ENCODE measurements around the gene C2CD2.
A peak's percentile ranks its signal among the peaks of the same experiment; 100 is the strongest.

C2CD2 gene

GRCh38 chr21:41903559-41904351 lies 50.1 kb downstream of the C2CD2 start:
- no peak for DNase-seq

GRCh38 chr21:41902946-41903345 lies 50.9 kb downstream of the C2CD2 start:
- no peak for DNase-seq

- no peak for DNase-seq
Observed at GRCh38 chr21:41901782-41902181, 52.0 kb downstream of the C2CD2 start.

GRCh38 chr21:41901099-41901498 lies 52.7 kb downstream of the C2CD2 start:
- no peak for DNase-seq

- no peak for DNase-seq
Observed at GRCh38 chr21:41900401-41900800, 53.4 kb downstream of the C2CD2 start.

GRCh38 chr21:41899426-41900202 lies 54.2 kb downstream of the C2CD2 start:
- DNase-seq: peak in 1 of 2 experiments; percentile 3

- no peak for DNase-seq
Observed at GRCh38 chr21:41898998-41899397, 54.8 kb downstream of the C2CD2 start.

GRCh38 chr21:41897700-41898099 lies 56.1 kb downstream of the C2CD2 start:
- DNase-seq: no peak

- DNase-seq: no peak
Observed at GRCh38 chr21:41897047-41897669, 56.7 kb downstream of the C2CD2 start.

- DNase-seq: peak; percentile 25 to 34
Observed at GRCh38 chr21:41895643-41896493, 58.0 kb downstream of the C2CD2 start.

- DNase-seq: no peak
Observed at GRCh38 chr21:41894922-41895557, 58.8 kb downstream of the C2CD2 start.

GRCh38 chr21:41894511-41894910 lies 59.3 kb downstream of the C2CD2 start:
- no peak for DNase-seq

GRCh38 chr21:41892726-41893125 lies 61.1 kb downstream of the C2CD2 start:
- no peak for DNase-seq

GRCh38 chr21:41891132-41891531 lies 62.7 kb downstream of the C2CD2 start:
- DNase-seq: no peak

GRCh38 chr21:41890355-41890754 lies 63.5 kb downstream of the C2CD2 start:
- DNase-seq: no peak

GRCh38 chr21:41888749-41889376 lies 65.0 kb downstream of the C2CD2 start:
- DNase-seq: no peak

- DNase-seq: no peak
Observed at GRCh38 chr21:41887667-41888066, 66.2 kb downstream of the C2CD2 start.

GRCh38 chr21:41886328-41886727 lies 67.5 kb downstream of the C2CD2 start:
- no peak for DNase-seq

GRCh38 chr21:41885341-41886024 lies 68.3 kb downstream of the C2CD2 start:
- no peak for DNase-seq

GRCh38 chr21:41884501-41885030 lies 69.3 kb downstream of the C2CD2 start:
- no peak for DNase-seq

GRCh38 chr21:41883582-41883981 lies 70.2 kb downstream of the C2CD2 start:
- DNase-seq: no peak
